HEK293 (cell line): ENCODE results near the gene EHMT1.

Experiments used
- CTCF ChIA-PET: fragments of 350-600 bp; formaldehyde crosslinking; extraction: SDS; loops from one replicate; lab custom pipeline; 2021; ENCODE audit warnings: antibody characterized with exemption; lab: Yijun Ruan, JAX
- POLR2A ChIA-PET: fragments of 300-600 bp; formaldehyde crosslinking; extraction: SDS; loops from one replicate; lab custom pipeline; 2020; ENCODE audit warnings: antibody characterized with exemption, inconsistent platforms; lab: Yijun Ruan, JAX
- H3K27ac ChIP-seq: fragments of 200-500 bp; sonication (Bioruptor generic); 2 replicates; pipeline ENCODE4 v1.5.1; 2014; ENCODE audit warnings: low read depth, low read length, control low read depth, inconsistent platforms; ENCODE audit errors: extremely low read depth
- H3K36me3 ChIP-seq, 2 experiments: fragments of 200-500 bp in 1 of 2; sonication (Bioruptor generic) in 1 of 2; 1 replicate in 1 of 2; 2 replicates in 1 of 2; pipeline ENCODE4 v1.5.1; 2014 to 2017; ENCODE audit warnings: inconsistent platforms in 2 of 2, low read length in 2 of 2; ENCODE audit not compliant: control insufficient read depth in 2 of 2, insufficient read depth in 1 of 2
- H3K4me1 ChIP-seq: fragments of 200-500 bp; sonication (Bioruptor generic); 2 replicates; pipeline ENCODE4 v1.5.1; 2014; ENCODE audit warnings: mild to moderate bottlenecking, low read length, inconsistent platforms; ENCODE audit not compliant: control insufficient read depth, insufficient read depth
- H3K4me3 ChIP-seq: 2 replicates; pipeline ENCODE4 v1.5.1; 2011; ENCODE audit warnings: low read depth, mild to moderate bottlenecking, control low read depth, low read length, moderate library complexity
- H3K9me3 ChIP-seq: fragments of 200-500 bp; sonication (Bioruptor generic); 2 replicates; pipeline ENCODE4 v1.5.1; 2014; ENCODE audit warnings: low read depth, low read length, inconsistent platforms; ENCODE audit not compliant: control insufficient read depth, insufficient read depth
- CTCF ChIP-seq: fragments of 450-650 bp; formaldehyde crosslinking; IDR thresholded peaks from 2 replicates; pipeline ENCODE4 v1.5.1; 2016; ENCODE audit warnings: missing biosample characterization, missing genetic modification characterization
- PRDM10 ChIP-seq: fragments of 450-650 bp; formaldehyde crosslinking; IDR thresholded peaks from 2 replicates; pipeline ENCODE4 v1.5.1; 2016; ENCODE audit warnings: missing biosample characterization, missing genetic modification characterization
- PRDM2 ChIP-seq: fragments of 450-650 bp; formaldehyde crosslinking; IDR thresholded peaks from 2 replicates; pipeline ENCODE4 v1.5.1; 2016; ENCODE audit warnings: missing biosample characterization, missing genetic modification characterization, borderline replicate concordance
- SP2 ChIP-seq: fragments of 450-650 bp; formaldehyde crosslinking; IDR thresholded peaks from 2 replicates; pipeline ENCODE4 v1.5.1; 2016; ENCODE audit warnings: missing biosample characterization, missing genetic modification characterization
- ZBTB1 ChIP-seq: fragments of 450-650 bp; formaldehyde crosslinking; IDR thresholded peaks from 2 replicates; pipeline ENCODE4 v1.5.1; 2016; ENCODE audit warnings: missing biosample characterization, missing genetic modification characterization
- ZIC2 ChIP-seq: fragments of 450-650 bp; formaldehyde crosslinking; IDR thresholded peaks from 2 replicates; pipeline ENCODE4 v1.5.1; 2016; ENCODE audit warnings: missing biosample characterization, missing genetic modification characterization
- ZNF114 ChIP-seq: fragments of 450-650 bp; formaldehyde crosslinking; IDR thresholded peaks from 2 replicates; pipeline ENCODE4 v1.5.0; 2017; ENCODE audit warnings: missing biosample characterization, missing genetic modification characterization
- ZNF174 ChIP-seq: fragments of 450-650 bp; formaldehyde crosslinking; IDR thresholded peaks from 2 replicates; pipeline ENCODE4 v1.5.0; 2017; ENCODE audit warnings: missing biosample characterization, mild to moderate bottlenecking, missing genetic modification characterization
- ZNF248 ChIP-seq: fragments of 450-650 bp; formaldehyde crosslinking; IDR thresholded peaks from 2 replicates; pipeline ENCODE4 v1.5.1; 2017; ENCODE audit warnings: missing biosample characterization, missing genetic modification characterization
- ZNF423 ChIP-seq: fragments of 450-650 bp; formaldehyde crosslinking; IDR thresholded peaks from 2 replicates; pipeline ENCODE4 v1.5.1; 2016; ENCODE audit warnings: missing biosample characterization, missing genetic modification characterization

Gene EHMT1

GRCh38 chr9:137580209-137580953 lies 38.4 kb upstream of the EHMT1 start (continued):
- peak; percentile 40; the same call in 1 of the 2 replicates for TF ChIP-seq PRDM10 (tag by site-specific recombination)
- TF ChIP-seq CTCF (tag by site-specific recombination), result 0 out of 2 replicates have a peak, but pooled peaks have one; percentile 24
- TF ChIP-seq ZNF114 (tag by site-specific recombination), result no peak
- no peak for TF ChIP-seq ZBTB1
- TF ChIP-seq ZIC2 (tag by site-specific recombination), result peak; percentile 36
- TF ChIP-seq ZNF174 (tag by site-specific recombination), result no peak
- no peak for TF ChIP-seq ZNF248 (tag by site-specific recombination)
- no peak for TF ChIP-seq SP2
- TF ChIP-seq ZNF423 (tag by site-specific recombination), result no peak

- H3K4me3 ChIP-seq, result no peak overlapping the region
- H3K4me1 ChIP-seq, result no peaks in the 10 kb centered on the region; the same call in 1 of the 2 replicates
- CTCF ChIA-PET, result interaction anchor here (0.5 to 2.2 kb wide), 10 partner anchors 15 to 357 kb away, joined by 3 to 16 read pairs (median 4); no protein-coding TSS in a partner anchor
- no peaks in the 10 kb centered on the region for H3K9me3 ChIP-seq
- no peak overlapping the region for H3K27ac ChIP-seq
- POLR2A ChIA-PET, result interaction anchor here (0.6 to 5.7 kb wide), 4 partner anchors 10 to 288 kb away, joined by 4 to 28 read pairs (median 17); partner anchors contain the start of genes ARRDC1, EHMT1 and ZMYND19
- TF ChIP-seq PRDM2 (tag by site-specific recombination), result no peak
- TF ChIP-seq CTCF (tag by site-specific recombination), result 0 out of 2 replicates have a peak, but pooled peaks have one; percentile 0
- TF ChIP-seq, all 188 proteins: peak for 1
- H3K36me3 ChIP-seq, result peaks cover 13 to 75% of the 10 kb centered on the region in 2 experiments; a peak in 2 of 3 replicates
Measured at GRCh38 chr9:137580954-137581322, 37.9 kb upstream of the EHMT1 start.
